Neural cell (in vitro differentiated cells): ENCODE measurements around the gene CELF5. TPM values are rescaled to one million over a fixed set of nuclear protein-coding genes. Genes with fewer than 3 reads are reported as not detected.

Experiments used
- H2AFZ ChIP-seq: fragments of 200-600, 300-800 bp; sonication (generic), shearing (Covaris generic); 2 replicates; pipeline ENCODE4 v1.6.0; 2014; ENCODE audit warnings: low read depth, mild to moderate bottlenecking, antibody characterized with exemption, low read length, moderate library complexity
- H3F3A ChIP-seq: fragments of 200-600 bp; shearing (Covaris generic); 2 replicates; pipeline ENCODE4 v1.6.1; 2016; ENCODE audit warnings: mild to moderate bottlenecking, moderate library complexity, mixed read lengths, antibody characterized with exemption, low read length; ENCODE audit not compliant: insufficient read depth, poor library complexity, severe bottlenecking
- H3K27ac ChIP-seq: fragments of 200-600, 300-800 bp; sonication (generic), shearing (Covaris generic); 2 replicates; pipeline ENCODE4 v1.5.1; 2014; ENCODE audit warnings: mild to moderate bottlenecking, low read length, moderate library complexity
- H3K27me3 ChIP-seq: fragments of 300-800, 200-600 bp; sonication (generic), shearing (Covaris generic); 2 replicates; pipeline ENCODE4 v1.6.0; 2014; ENCODE audit warnings: mild to moderate bottlenecking, low read depth, low read length, moderate library complexity; ENCODE audit not compliant: insufficient read depth
- H3K36me3 ChIP-seq: fragments of 300-800, 200-600 bp; sonication (generic), shearing (Covaris generic); 2 replicates; pipeline ENCODE4 v1.5.1; 2014; ENCODE audit warnings: mild to moderate bottlenecking, antibody characterized with exemption, low read length, moderate library complexity; ENCODE audit not compliant: insufficient read depth
- H3K4me2 ChIP-seq: fragments of 300-800, 200-600 bp; sonication (generic), shearing (Covaris generic); 2 replicates; pipeline ENCODE4 v1.6.0; 2014; ENCODE audit warnings: mild to moderate bottlenecking, low read length
- H3K4me3 ChIP-seq: fragments of 300-800, 200-600 bp; sonication (generic), shearing (Covaris generic); 2 replicates; pipeline ENCODE4 v1.5.1; 2014; ENCODE audit warnings: mild to moderate bottlenecking, low read length, moderate library complexity
- H3K79me2 ChIP-seq: fragments of 200-600 bp; shearing (Covaris generic); replicated peaks from 2 replicates; pipeline ENCODE4 v1.6.0; 2014; ENCODE audit warnings: mild to moderate bottlenecking, low read length, moderate library complexity; ENCODE audit not compliant: insufficient read depth
- H3K9ac ChIP-seq: fragments of 300-800, 200-600 bp; sonication (generic), shearing (Covaris generic); 2 replicates; pipeline ENCODE4 v1.6.1; 2016; ENCODE audit warnings: mild to moderate bottlenecking, low read length, mixed read lengths
- H3K9me2 ChIP-seq: fragments of 200-600 bp; shearing (Covaris generic); 2 replicates; pipeline ENCODE4 v1.6.1; 2016; ENCODE audit warnings: mild to moderate bottlenecking, low read length, mixed read lengths; ENCODE audit not compliant: insufficient read depth
- H3K9me3 ChIP-seq: fragments of 200-600, 300-800 bp; sonication (generic), shearing (Covaris generic); 2 replicates; pipeline ENCODE4 v1.6.1; 2016; ENCODE audit warnings: mild to moderate bottlenecking, mixed run types, low read length, moderate library complexity, mixed read lengths
- H4K20me1 ChIP-seq: fragments of 200-600 bp; shearing (Covaris generic); 2 replicates; pipeline ENCODE4 v1.6.1; 2016; ENCODE audit warnings: mild to moderate bottlenecking, mixed run types; ENCODE audit not compliant: insufficient read depth
- EP300 ChIP-seq: fragments of 450-650 bp; conservative IDR thresholded peaks from 2 replicates; pipeline ENCODE4 v1.6.1; 2014; ENCODE audit warnings: antibody characterized with exemption, mild to moderate bottlenecking, moderate library complexity; ENCODE audit not compliant: poor library complexity, severe bottlenecking
- EZH2 ChIP-seq: fragments of 200-600, 300-800 bp; shearing (Covaris generic), sonication (generic); IDR thresholded peaks from 2 replicates; pipeline ENCODE4 v1.6.1; 2014; ENCODE audit warnings: antibody characterized with exemption, low read length, borderline replicate concordance, mild to moderate bottlenecking; ENCODE audit not compliant: insufficient read depth, poor library complexity, severe bottlenecking
- MXI1 ChIP-seq: fragments of 450-650 bp; conservative IDR thresholded peaks from 2 replicates; pipeline ENCODE4 v1.6.1; 2014; ENCODE audit warnings: antibody characterized with exemption, mild to moderate bottlenecking; ENCODE audit not compliant: poor library complexity, severe bottlenecking
- POLR2AphosphoS5 ChIP-seq: IDR thresholded peaks from 2 replicates; pipeline ENCODE4 v1.6.1; 2012
- RAD21 ChIP-seq: fragments of 450-650 bp; conservative IDR thresholded peaks from 2 replicates; pipeline ENCODE4 v1.6.1; 2014; ENCODE audit warnings: antibody characterized with exemption, mild to moderate bottlenecking, moderate library complexity
- REST ChIP-seq: IDR thresholded peaks from 2 replicates; pipeline ENCODE4 v1.6.1; 2012; ENCODE audit warnings: borderline replicate concordance
- SMC3 ChIP-seq: fragments of 450-650 bp; conservative IDR thresholded peaks from 2 replicates; pipeline ENCODE4 v1.6.1; 2014; ENCODE audit warnings: antibody characterized with exemption, mild to moderate bottlenecking, moderate library complexity; ENCODE audit not compliant: poor library complexity
- TAF1 ChIP-seq: IDR thresholded peaks from 2 replicates; pipeline ENCODE4 v1.6.1; 2012; ENCODE audit warnings: low read depth
- polyA minus RNA-seq: library from RNA; depleted of rRNA, polyadenylated mRNA; stranded (reverse); fragments of >200 nt; gene quantifications from 2 replicates; pipeline ENCODE4 v1.2.3, GENCODE V29; 2014
- polyA plus RNA-seq: library from polyadenylated mRNA; depleted of rRNA; stranded (reverse); fragments of >200 nt; gene quantifications from 2 replicates; pipeline ENCODE4 v1.2.3, GENCODE V29; 2014
- TF ChIP-seq, protein P1 (sequence below): fragments of 450-650 bp; IDR thresholded peaks from 2 replicates; pipeline ENCODE4 v1.5.1; 2014; ENCODE audit warnings: antibody characterized with exemption, mild to moderate bottlenecking, moderate library complexity; ENCODE audit not compliant: poor library complexity, severe bottlenecking

Gene CELF5
- polyA plus RNA-seq (130 and 147 TPM in 2 replicates), polyA minus RNA-seq (103 and 118 TPM in 2 replicates)

DNA sequence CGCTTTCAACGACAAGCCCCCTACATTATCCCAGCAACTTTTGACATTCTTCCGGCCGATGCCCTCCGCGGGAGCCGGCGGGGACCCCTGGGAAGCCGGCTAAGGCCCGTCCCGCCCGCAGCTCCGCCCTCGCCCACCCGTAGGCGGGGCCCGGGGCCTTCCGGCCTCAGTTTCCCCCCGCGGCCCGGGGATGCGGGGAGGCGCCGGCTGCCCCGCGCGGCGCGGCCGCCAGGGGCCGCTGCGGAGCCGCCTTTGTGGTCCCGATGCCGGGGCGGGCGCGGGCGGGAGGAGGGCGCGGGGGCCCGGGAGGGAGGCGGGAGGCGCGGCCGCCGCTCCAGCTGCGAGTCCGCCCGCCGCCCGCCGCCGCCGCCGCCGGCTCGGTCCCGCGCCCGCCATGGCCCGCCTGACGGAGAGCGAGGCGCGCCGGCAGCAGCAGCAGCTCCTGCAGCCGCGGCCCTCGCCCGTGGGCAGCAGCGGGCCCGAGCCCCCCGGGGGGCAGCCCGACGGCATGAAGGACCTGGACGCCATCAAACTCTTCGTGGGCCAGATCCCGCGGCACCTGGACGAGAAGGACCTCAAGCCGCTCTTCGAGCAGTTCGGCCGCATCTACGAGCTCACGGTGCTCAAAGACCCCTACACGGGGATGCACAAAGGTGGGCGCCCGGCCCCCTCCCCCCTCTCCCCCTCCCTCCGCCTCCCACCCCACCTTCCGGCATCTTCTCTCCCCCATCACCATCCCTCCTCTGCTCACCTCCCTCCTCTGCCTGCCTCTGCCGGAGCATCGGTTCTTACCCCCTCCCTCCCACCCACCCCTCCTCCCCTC lies at the start of gene CELF5:
CELF5 (plus strand) TSS at position 316 of the 823 bp plus-strand sequence; CDS start at position 395, 79 bp downstream.
- H3K4me2 ChIP-seq = peak within 1 kb of the TSS; percentile 97
- peak within 1 kb of the TSS; percentile 93 for H3K9ac ChIP-seq
- H3K9me2 ChIP-seq = no peaks in the 10 kb centered on the region
- no peak within 1 kb of the TSS for H2AFZ ChIP-seq
- peaks cover 2% of the 10 kb centered on the region for H3F3A ChIP-seq
- no peaks in the 10 kb centered on the region for H3K9me3 ChIP-seq
- H3K27ac ChIP-seq = peak within 1 kb of the TSS; percentile 76
- peaks cover 10% of the 10 kb centered on the region for H4K20me1 ChIP-seq
- TF ChIP-seq POLR2AphosphoS5 = peak; percentile 65
- TF ChIP-seq SMC3 = peak; percentile 64
- peak; percentile 65 for TF ChIP-seq RAD21
- TF ChIP-seq, protein P1, sequence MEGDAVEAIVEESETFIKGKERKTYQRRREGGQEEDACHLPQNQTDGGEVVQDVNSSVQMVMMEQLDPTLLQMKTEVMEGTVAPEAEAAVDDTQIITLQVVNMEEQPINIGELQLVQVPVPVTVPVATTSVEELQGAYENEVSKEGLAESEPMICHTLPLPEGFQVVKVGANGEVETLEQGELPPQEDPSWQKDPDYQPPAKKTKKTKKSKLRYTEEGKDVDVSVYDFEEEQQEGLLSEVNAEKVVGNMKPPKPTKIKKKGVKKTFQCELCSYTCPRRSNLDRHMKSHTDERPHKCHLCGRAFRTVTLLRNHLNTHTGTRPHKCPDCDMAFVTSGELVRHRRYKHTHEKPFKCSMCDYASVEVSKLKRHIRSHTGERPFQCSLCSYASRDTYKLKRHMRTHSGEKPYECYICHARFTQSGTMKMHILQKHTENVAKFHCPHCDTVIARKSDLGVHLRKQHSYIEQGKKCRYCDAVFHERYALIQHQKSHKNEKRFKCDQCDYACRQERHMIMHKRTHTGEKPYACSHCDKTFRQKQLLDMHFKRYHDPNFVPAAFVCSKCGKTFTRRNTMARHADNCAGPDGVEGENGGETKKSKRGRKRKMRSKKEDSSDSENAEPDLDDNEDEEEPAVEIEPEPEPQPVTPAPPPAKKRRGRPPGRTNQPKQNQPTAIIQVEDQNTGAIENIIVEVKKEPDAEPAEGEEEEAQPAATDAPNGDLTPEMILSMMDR = peak; percentile 78
- no peak for TF ChIP-seq EZH2
- TF ChIP-seq MXI1 = no peak
- no peak for TF ChIP-seq EP300
- no peak for TF ChIP-seq REST
- TF ChIP-seq TAF1 = no peak
- peaks cover 41% of the 10 kb centered on the region for H3K79me2 ChIP-seq
- no peaks in the 10 kb centered on the region for H3K27me3 ChIP-seq
- peak within 1 kb of the TSS; percentile 96 for H3K4me3 ChIP-seq
- no peaks in the 10 kb centered on the region for H3K36me3 ChIP-seq

GRCh38 chr19:3175781-3176714 lies 48.4 kb upstream of the CELF5 start:
- H2AFZ ChIP-seq = no peak overlapping the region
- H3K4me2 ChIP-seq = no peak overlapping the region
- H3K4me3 ChIP-seq = no peak overlapping the region
- H3K36me3 ChIP-seq = no peaks in the 10 kb centered on the region
- no peaks in the 10 kb centered on the region for H3K9me3 ChIP-seq
- no peaks in the 10 kb centered on the region for H3K9me2 ChIP-seq
- TF ChIP-seq POLR2AphosphoS5 (no peak), EZH2 (no peak), MXI1 (no peak), TAF1 (no peak), EP300 (no peak)
- TF ChIP-seq, protein P1 = no peak
- no peaks in the 10 kb centered on the region for H3K79me2 ChIP-seq
- H3F3A ChIP-seq = no peaks in the 10 kb centered on the region
- no peak overlapping the region for H3K9ac ChIP-seq
- H3K27me3 ChIP-seq = no peaks in the 10 kb centered on the region
- H4K20me1 ChIP-seq = no peaks in the 10 kb centered on the region
- no peak overlapping the region for H3K27ac ChIP-seq
